HepG2 (cell line): Measurements from ENCODE around the gene CECR2. TPM values are rescaled to one million over a fixed set of nuclear protein-coding genes. Genes with fewer than 3 reads are reported as not detected.

ENCODE experiments used
- ATAC-seq: fragments of 200-7000 bp; cut with Tn5 transposase; 3 replicates; pipeline ENCODE4 v1.9.1; 2020; ENCODE audit warnings: mild to moderate bottlenecking, moderate library complexity
- BruUV-seq: library from RNA; stranded (reverse); fragments of 400-500 nt; replicated peaks from 2 replicates; lab custom pipeline; 2021; lab: Mats Ljungman, UMichigan
- CTCF ChIA-PET: fragments of 300-600 bp; formaldehyde crosslinking; extraction: SDS; loops from one replicate; lab custom pipeline; 2021; ENCODE audit warnings: low total read pairs, inconsistent platforms, low intra/inter-chr PET ratio; lab: Yijun Ruan, JAX
- POLR2A ChIA-PET: fragments of 350-600 bp; sonication (Branson Sonifier 250); formaldehyde crosslinking; loops from one replicate; lab custom pipeline; 2020; ENCODE audit warnings: antibody characterized with exemption, inconsistent platforms; lab: Yijun Ruan, JAX
- DNase-seq: peaks from one replicate; pipeline ENCODE4 v3.0.0-alpha.2; 2015; ENCODE audit warnings: low spot score
- FAIRE-seq: peaks from 3 replicates; lab custom pipeline; 2011; peaks lifted over from hg19 to GRCh38; lab: Jason Lieb, UNC
- H2AFZ ChIP-seq: one replicate; pipeline ENCODE4 v1.6.1; 2011; ENCODE audit warnings: low read length, inconsistent platforms
- H3K27ac ChIP-seq: fragments of 300-600 bp; 3 replicates; pipeline ENCODE4 v1.8.0; 2011; ENCODE audit warnings: mixed run types, mild to moderate bottlenecking, mixed read lengths, low read length, inconsistent platforms; ENCODE audit not compliant: insufficient read depth; ENCODE audit errors: extremely low read length
- H3K27me3 ChIP-seq, 2 experiments: fragments of 200-600 bp in 1 of 2; 2 replicates in 1 of 2; 3 replicates in 1 of 2; pipeline versions ENCODE4 v1.6.0 to v1.8.0; 2011; ENCODE audit warnings: low read length in 2 of 2, mild to moderate bottlenecking in 2 of 2, moderate library complexity in 2 of 2, inconsistent platforms in 1 of 2; ENCODE audit not compliant: insufficient read depth in 2 of 2, control insufficient read depth in 1 of 2
- H3K36me3 ChIP-seq, 2 experiments: fragments of 200-600 bp in 1 of 2; replicated peaks in 1 of 2; 2 replicates in 1 of 2; 3 replicates in 1 of 2; pipeline versions ENCODE4 v1.5.1 to v1.8.0; 2011; ENCODE audit warnings: low read length in 2 of 2, inconsistent platforms in 1 of 2; ENCODE audit not compliant: insufficient read depth in 2 of 2, control insufficient read depth in 1 of 2
- H3K4me1 ChIP-seq: 2 replicates; pipeline ENCODE4 v1.5.1; 2012; ENCODE audit warnings: low read length, inconsistent platforms; ENCODE audit not compliant: insufficient read depth
- H3K4me2 ChIP-seq: 2 replicates; pipeline ENCODE4 v1.6.0; 2011; ENCODE audit warnings: low read depth, low read length, inconsistent platforms
- H3K4me3 ChIP-seq, 3 experiments: fragments of 200-600 bp in 1 of 3; sonication (generic), shearing (Covaris generic) in 1 of 3; replicated peaks in 1 of 3; 2 replicates each; pipeline ENCODE4 v1.5.1; 2011 to 2016; ENCODE audit warnings: low read length in 3 of 3, inconsistent platforms in 2 of 3, low read depth in 2 of 3, mild to moderate bottlenecking in 2 of 3, control low read depth in 1 of 3, mixed read lengths in 1 of 3; ENCODE audit not compliant: insufficient read depth in 1 of 3
- H3K79me2 ChIP-seq: one replicate; pipeline ENCODE4 v1.6.1; 2011; ENCODE audit warnings: low read length, inconsistent platforms; ENCODE audit not compliant: insufficient read depth
- H3K9ac ChIP-seq: 2 replicates; pipeline ENCODE4 v1.6.0; 2011; ENCODE audit warnings: mild to moderate bottlenecking, low read depth, low read length, inconsistent platforms; ENCODE audit not compliant: insufficient read depth
- H3K9me3 ChIP-seq: 2 replicates; pipeline ENCODE4 v1.5.1; 2012; ENCODE audit warnings: mild to moderate bottlenecking, low read length
- H4K20me1 ChIP-seq: 2 replicates; pipeline ENCODE4 v1.6.0; 2011; ENCODE audit warnings: inconsistent platforms, mild to moderate bottlenecking, low read length, moderate library complexity; ENCODE audit not compliant: insufficient read depth
- BHLHE40 ChIP-seq: IDR thresholded peaks from 2 replicates; pipeline ENCODE4 v1.6.1; 2011; ENCODE audit warnings: low read length, improper control_type of control experiment
- BORCS8-MEF2B ChIP-seq: sonication (generic); formaldehyde crosslinking; IDR thresholded peaks from 2 replicates; pipeline ENCODE4 v1.8.0; 2022; ENCODE audit warnings: mild to moderate bottlenecking, missing genetic modification reagents
- CC2D1A ChIP-seq: sonication (generic); formaldehyde crosslinking; IDR thresholded peaks from 2 replicates; pipeline ENCODE4 v1.8.1; 2023; ENCODE audit warnings: mild to moderate bottlenecking, missing genetic modification reagents
- FOSL1 ChIP-seq: sonication (generic); formaldehyde crosslinking; IDR thresholded peaks from 2 replicates; pipeline ENCODE4 v1.9.0; 2021; ENCODE audit warnings: missing genetic modification reagents, borderline replicate concordance
- FOXP1 ChIP-seq, 2 experiments: fragments of 450-650 bp in 1 of 2; IDR thresholded peaks; 2 replicates each; pipeline ENCODE4 v1.6.1; 2017 to 2018; ENCODE audit warnings: antibody characterized with exemption in 1 of 2
- HHEX ChIP-seq: IDR thresholded peaks from 2 replicates; pipeline ENCODE4 v1.6.1; 2016; ENCODE audit warnings: control low read depth
- IKZF1 ChIP-seq: fragments of 450-650 bp; IDR thresholded peaks from 2 replicates; pipeline ENCODE4 v1.7.1; 2016
- MAF1 ChIP-seq: sonication (generic); formaldehyde crosslinking; IDR thresholded peaks from 2 replicates; pipeline ENCODE4 v1.5.0; 2020; ENCODE audit warnings: missing genetic modification reagents, borderline replicate concordance
- MXI1 ChIP-seq: IDR thresholded peaks from 3 replicates; pipeline ENCODE4 v1.6.1; 2012; ENCODE audit warnings: low read depth, low read length, inconsistent platforms, borderline replicate concordance
- ZFP36 ChIP-seq: fragments of 150-350 bp; IDR thresholded peaks from 2 replicates; pipeline ENCODE4 v1.6.1; 2018; ENCODE audit warnings: borderline replicate concordance, low read length, low read depth; ENCODE audit not compliant: partially characterized antibody
- ZNF367 ChIP-seq: sonication (generic); formaldehyde crosslinking; IDR thresholded peaks from 2 replicates; pipeline ENCODE4 v1.4.0; 2020; ENCODE audit warnings: missing genetic modification reagents, borderline replicate concordance
- ZNF552 ChIP-seq: sonication (generic); formaldehyde crosslinking; IDR thresholded peaks from 2 replicates; pipeline ENCODE4 v1.9.0; 2022; ENCODE audit warnings: missing genetic modification reagents, mild to moderate bottlenecking, borderline replicate concordance
- WGBS: methylation state at CpG from one replicate; pipeline ENCODE4 v1.1.6; 2017; ENCODE audit warnings: low lambda C conversion rate; 5-methylcytosine and 5-hydroxymethylcytosine counted together
- in situ Hi-C: cut with HindIII; loops from 2 replicates; pipeline ENCODE4 v1.10.0; 2017; ENCODE audit warnings: low pct_unique_long_range_greater_than_20kb; ENCODE audit not compliant: extremely low pct_ligation_motif_present
- intact Hi-C: fragments of 100-400 bp; cut with micrococcal nuclease; formaldehyde crosslinking; loops from one replicate; pipeline ENCODE4 v1.10.0; 2022; ENCODE audit not compliant: unreplicated experiment
- polyA plus RNA-seq, 8 experiments: library from polyadenylated mRNA; depleted of rRNA in 3 of 8; stranded (reverse) in 7 of 8; unstranded in 1 of 8; fragments of >200 nt; fragmentation: Illumina TruSeq in 4 of 8; extraction: Trizol in 4 of 8; gene quantifications; 2 replicates each; pipeline versions ENCODE4 v1.2.1 to v1.2.3, GENCODE V29; 2011 to 2016; ENCODE audit warnings: low read depth in 4 of 8, missing spikeins in 1 of 8, mixed read lengths in 1 of 8; ENCODE audit not compliant: insufficient read depth in 1 of 8
- total RNA-seq, 5 experiments: library from RNA; depleted of rRNA; stranded (reverse); fragments of >200 nt; fragmentation: Illumina TruSeq; extraction: Trizol; gene quantifications; 2 replicates each; pipeline ENCODE4 v1.2.3, GENCODE V29; 2016; ENCODE audit warnings: low read depth in 1 of 5
- TF ChIP-seq, protein P1 (sequence below): IDR thresholded peaks from 2 replicates; pipeline ENCODE4 v1.6.1; 2016; ENCODE audit warnings: missing compliant biosample characterization, missing genetic modification reagents, borderline replicate concordance
- TF ChIP-seq, protein P2 (sequence below): sonication (generic); formaldehyde crosslinking; IDR thresholded peaks from 2 replicates; pipeline ENCODE4 v1.9.0; 2021; ENCODE audit warnings: missing genetic modification reagents, borderline replicate concordance
- TF ChIP-seq, protein P3 (sequence below): sonication (generic); formaldehyde crosslinking; IDR thresholded peaks from 2 replicates; pipeline ENCODE4 v1.5.1; 2020; ENCODE audit warnings: missing genetic modification reagents, mild to moderate bottlenecking, borderline replicate concordance
- TF ChIP-seq, protein P4 (sequence below): sonication (generic); formaldehyde crosslinking; IDR thresholded peaks from 2 replicates; pipeline ENCODE4 v1.8.0; 2022; ENCODE audit warnings: mild to moderate bottlenecking, missing genetic modification reagents, borderline replicate concordance
- TF ChIP-seq, protein P5 (sequence below): sonication (generic); IDR thresholded peaks from 2 replicates; pipeline ENCODE4 v1.6.1; 2016; ENCODE audit warnings: low read depth, borderline replicate concordance

Gene CECR2
- total and polyA plus RNA-seq, 2 of the 13 experiments (the other 11 are each of a cell fraction or from before 2014, with no cell fraction given) = not detected

DNA sequence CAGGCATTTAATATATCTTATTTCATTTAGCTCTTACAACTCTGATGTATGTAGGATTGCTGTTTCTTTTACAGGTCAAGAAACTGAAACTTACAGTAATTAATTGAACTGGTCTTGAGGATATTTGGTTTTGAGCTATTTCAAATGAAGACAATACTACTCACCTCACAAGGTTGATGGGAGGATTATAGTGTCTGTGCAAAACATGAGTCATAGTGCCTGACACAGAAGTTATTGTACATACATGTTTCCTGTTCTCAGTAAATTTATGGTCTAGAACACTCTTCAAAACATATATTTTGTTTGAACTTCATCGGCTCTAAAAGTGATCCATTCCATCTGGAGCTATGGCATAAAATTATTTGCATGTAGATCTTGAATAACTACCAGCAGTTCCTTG lies 61.9 kb downstream of the CECR2 start:
- H3K36me3 ChIP-seq = no peaks in the 10 kb centered on the region
- H4K20me1 ChIP-seq = no peaks in the 10 kb centered on the region
- 0% methylated on average over 1 of the region's 1 CpG for WGBS
- H3K27me3 ChIP-seq = peaks cover 0 to 8% of the 10 kb centered on the region in 2 experiments; a peak in 1 of 5 replicates
- H3K4me3 ChIP-seq = no peak overlapping the region
- H2AFZ ChIP-seq = no peak overlapping the region
- no peaks in the 10 kb centered on the region for H3K4me1 ChIP-seq
- no peak for TF ChIP-seq HHEX (CRISPR knock-in tag)
- no peak for TF ChIP-seq CC2D1A (CRISPR knock-in tag)
- no peak for TF ChIP-seq ZNF552 (CRISPR knock-in tag)
- TF ChIP-seq ZNF367 (CRISPR knock-in tag) = no peak
- TF ChIP-seq BORCS8-MEF2B (CRISPR knock-in tag) = no peak
- TF ChIP-seq, protein P1, sequence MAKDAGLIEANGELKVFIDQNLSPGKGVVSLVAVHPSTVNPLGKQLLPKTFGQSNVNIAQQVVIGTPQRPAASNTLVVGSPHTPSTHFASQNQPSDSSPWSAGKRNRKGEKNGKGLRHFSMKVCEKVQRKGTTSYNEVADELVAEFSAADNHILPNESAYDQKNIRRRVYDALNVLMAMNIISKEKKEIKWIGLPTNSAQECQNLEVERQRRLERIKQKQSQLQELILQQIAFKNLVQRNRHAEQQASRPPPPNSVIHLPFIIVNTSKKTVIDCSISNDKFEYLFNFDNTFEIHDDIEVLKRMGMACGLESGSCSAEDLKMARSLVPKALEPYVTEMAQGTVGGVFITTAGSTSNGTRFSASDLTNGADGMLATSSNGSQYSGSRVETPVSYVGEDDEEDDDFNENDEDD (CRISPR knock-in tag) = no peak
- no peak for TF ChIP-seq FOSL1 (CRISPR knock-in tag)
- TF ChIP-seq ZFP36 = no peak
- TF ChIP-seq, protein P2, sequence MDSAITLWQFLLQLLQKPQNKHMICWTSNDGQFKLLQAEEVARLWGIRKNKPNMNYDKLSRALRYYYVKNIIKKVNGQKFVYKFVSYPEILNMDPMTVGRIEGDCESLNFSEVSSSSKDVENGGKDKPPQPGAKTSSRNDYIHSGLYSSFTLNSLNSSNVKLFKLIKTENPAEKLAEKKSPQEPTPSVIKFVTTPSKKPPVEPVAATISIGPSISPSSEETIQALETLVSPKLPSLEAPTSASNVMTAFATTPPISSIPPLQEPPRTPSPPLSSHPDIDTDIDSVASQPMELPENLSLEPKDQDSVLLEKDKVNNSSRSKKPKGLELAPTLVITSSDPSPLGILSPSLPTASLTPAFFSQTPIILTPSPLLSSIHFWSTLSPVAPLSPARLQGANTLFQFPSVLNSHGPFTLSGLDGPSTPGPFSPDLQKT (CRISPR knock-in tag) = no peak
- TF ChIP-seq, protein P3, sequence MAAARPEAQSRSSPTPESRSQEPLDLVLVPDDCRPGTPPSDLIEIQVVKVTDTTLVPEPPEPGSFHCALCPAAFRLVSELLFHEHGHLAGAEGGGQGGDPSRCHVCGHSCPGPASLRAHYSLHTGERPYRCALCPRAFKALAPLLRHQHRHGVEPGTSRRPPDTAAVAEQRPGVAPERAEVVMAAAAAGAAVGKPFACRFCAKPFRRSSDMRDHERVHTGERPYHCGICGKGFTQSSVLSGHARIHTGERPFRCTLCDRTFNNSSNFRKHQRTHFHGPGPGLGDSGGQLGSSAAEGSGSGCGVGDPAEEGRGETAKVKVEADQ (CRISPR knock-in tag) = no peak
- TF ChIP-seq, protein P4, sequence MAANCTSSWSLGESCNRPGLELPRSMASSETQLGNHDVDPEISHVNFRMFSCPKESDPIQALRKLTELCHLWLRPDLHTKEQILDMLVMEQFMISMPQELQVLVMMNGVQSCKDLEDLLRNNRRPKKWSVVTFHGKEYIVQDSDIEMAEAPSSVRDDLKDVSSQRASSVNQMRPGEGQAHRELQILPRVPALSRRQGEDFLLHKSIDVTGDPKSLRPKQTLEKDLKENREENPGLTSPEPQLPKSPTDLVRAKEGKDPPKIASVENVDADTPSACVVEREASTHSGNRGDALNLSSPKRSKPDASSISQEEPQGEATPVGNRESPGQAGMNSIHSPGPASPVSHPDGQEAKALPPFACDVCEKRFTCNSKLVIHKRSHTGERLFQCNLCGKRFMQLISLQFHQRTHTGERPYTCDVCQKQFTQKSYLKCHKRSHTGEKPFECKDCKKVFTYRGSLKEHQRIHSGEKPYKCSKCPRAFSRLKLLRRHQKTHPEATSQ (CRISPR knock-in tag) = no peak
- no peak for TF ChIP-seq MXI1
- no peak for TF ChIP-seq BHLHE40
- no peak for TF ChIP-seq MAF1 (CRISPR knock-in tag)
- TF ChIP-seq IKZF1 = no peak
- TF ChIP-seq FOXP1 (IDR thresholded peaks at IDR 0.05) = no peak
- no peak for TF ChIP-seq FOXP1 (CRISPR knock-in tag; IDR thresholded peaks at IDR 0.05)
- TF ChIP-seq, protein P5, sequence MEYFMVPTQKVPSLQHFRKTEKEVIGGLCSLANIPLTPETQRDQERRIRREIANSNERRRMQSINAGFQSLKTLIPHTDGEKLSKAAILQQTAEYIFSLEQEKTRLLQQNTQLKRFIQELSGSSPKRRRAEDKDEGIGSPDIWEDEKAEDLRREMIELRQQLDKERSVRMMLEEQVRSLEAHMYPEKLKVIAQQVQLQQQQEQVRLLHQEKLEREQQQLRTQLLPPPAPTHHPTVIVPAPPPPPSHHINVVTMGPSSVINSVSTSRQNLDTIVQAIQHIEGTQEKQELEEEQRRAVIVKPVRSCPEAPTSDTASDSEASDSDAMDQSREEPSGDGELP = no peak
- H3K27ac ChIP-seq = no peak overlapping the region
- FAIRE-seq (no peak), ATAC-seq (no peak), DNase-seq (no peak)
- in situ Hi-C loops = no loop called here
- no peak overlapping the region for H3K4me2 ChIP-seq
- H3K9me3 ChIP-seq = no peaks in the 10 kb centered on the region
- POLR2A ChIA-PET = no interaction called here
- H3K9ac ChIP-seq = no peak overlapping the region
- no TSS peak for BruUV-seq
- CTCF ChIA-PET = no interaction called here
- intact Hi-C loops = no loop called here
- H3K79me2 ChIP-seq = no peaks in the 10 kb centered on the region
